Neural cell (in vitro differentiated cells): ENCODE results near the gene CTRL. TPM values are rescaled to one million over a fixed set of nuclear protein-coding genes. Genes with fewer than 3 reads are reported as not detected.

Source experiments
- H2AFZ ChIP-seq: fragments of 200-600, 300-800 bp; sonication (generic), shearing (Covaris generic); 2 replicates; pipeline ENCODE4 v1.6.0; 2014; ENCODE audit warnings: low read depth, mild to moderate bottlenecking, antibody characterized with exemption, low read length, moderate library complexity
- H3F3A ChIP-seq: fragments of 200-600 bp; shearing (Covaris generic); 2 replicates; pipeline ENCODE4 v1.6.1; 2016; ENCODE audit warnings: mild to moderate bottlenecking, moderate library complexity, mixed read lengths, antibody characterized with exemption, low read length; ENCODE audit not compliant: insufficient read depth, poor library complexity, severe bottlenecking
- H3K27ac ChIP-seq: fragments of 200-600, 300-800 bp; sonication (generic), shearing (Covaris generic); 2 replicates; pipeline ENCODE4 v1.5.1; 2014; ENCODE audit warnings: mild to moderate bottlenecking, low read length, moderate library complexity
- H3K27me3 ChIP-seq: fragments of 300-800, 200-600 bp; sonication (generic), shearing (Covaris generic); 2 replicates; pipeline ENCODE4 v1.6.0; 2014; ENCODE audit warnings: mild to moderate bottlenecking, low read depth, low read length, moderate library complexity; ENCODE audit not compliant: insufficient read depth
- H3K36me3 ChIP-seq: fragments of 300-800, 200-600 bp; sonication (generic), shearing (Covaris generic); 2 replicates; pipeline ENCODE4 v1.5.1; 2014; ENCODE audit warnings: mild to moderate bottlenecking, antibody characterized with exemption, low read length, moderate library complexity; ENCODE audit not compliant: insufficient read depth
- H3K4me2 ChIP-seq: fragments of 300-800, 200-600 bp; sonication (generic), shearing (Covaris generic); 2 replicates; pipeline ENCODE4 v1.6.0; 2014; ENCODE audit warnings: mild to moderate bottlenecking, low read length
- H3K4me3 ChIP-seq: fragments of 300-800, 200-600 bp; sonication (generic), shearing (Covaris generic); 2 replicates; pipeline ENCODE4 v1.5.1; 2014; ENCODE audit warnings: mild to moderate bottlenecking, low read length, moderate library complexity
- H3K79me2 ChIP-seq: fragments of 200-600 bp; shearing (Covaris generic); replicated peaks from 2 replicates; pipeline ENCODE4 v1.6.0; 2014; ENCODE audit warnings: mild to moderate bottlenecking, low read length, moderate library complexity; ENCODE audit not compliant: insufficient read depth
- H3K9ac ChIP-seq: fragments of 300-800, 200-600 bp; sonication (generic), shearing (Covaris generic); 2 replicates; pipeline ENCODE4 v1.6.1; 2016; ENCODE audit warnings: mild to moderate bottlenecking, low read length, mixed read lengths
- H3K9me2 ChIP-seq: fragments of 200-600 bp; shearing (Covaris generic); 2 replicates; pipeline ENCODE4 v1.6.1; 2016; ENCODE audit warnings: mild to moderate bottlenecking, low read length, mixed read lengths; ENCODE audit not compliant: insufficient read depth
- H3K9me3 ChIP-seq: fragments of 200-600, 300-800 bp; sonication (generic), shearing (Covaris generic); 2 replicates; pipeline ENCODE4 v1.6.1; 2016; ENCODE audit warnings: mild to moderate bottlenecking, mixed run types, low read length, moderate library complexity, mixed read lengths
- H4K20me1 ChIP-seq: fragments of 200-600 bp; shearing (Covaris generic); 2 replicates; pipeline ENCODE4 v1.6.1; 2016; ENCODE audit warnings: mild to moderate bottlenecking, mixed run types; ENCODE audit not compliant: insufficient read depth
- EP300 ChIP-seq: fragments of 450-650 bp; conservative IDR thresholded peaks from 2 replicates; pipeline ENCODE4 v1.6.1; 2014; ENCODE audit warnings: antibody characterized with exemption, mild to moderate bottlenecking, moderate library complexity; ENCODE audit not compliant: poor library complexity, severe bottlenecking
- EZH2 ChIP-seq: fragments of 200-600, 300-800 bp; shearing (Covaris generic), sonication (generic); IDR thresholded peaks from 2 replicates; pipeline ENCODE4 v1.6.1; 2014; ENCODE audit warnings: antibody characterized with exemption, low read length, borderline replicate concordance, mild to moderate bottlenecking; ENCODE audit not compliant: insufficient read depth, poor library complexity, severe bottlenecking
- MXI1 ChIP-seq: fragments of 450-650 bp; conservative IDR thresholded peaks from 2 replicates; pipeline ENCODE4 v1.6.1; 2014; ENCODE audit warnings: antibody characterized with exemption, mild to moderate bottlenecking; ENCODE audit not compliant: poor library complexity, severe bottlenecking
- POLR2AphosphoS5 ChIP-seq: IDR thresholded peaks from 2 replicates; pipeline ENCODE4 v1.6.1; 2012
- RAD21 ChIP-seq: fragments of 450-650 bp; conservative IDR thresholded peaks from 2 replicates; pipeline ENCODE4 v1.6.1; 2014; ENCODE audit warnings: antibody characterized with exemption, mild to moderate bottlenecking, moderate library complexity
- SMC3 ChIP-seq: fragments of 450-650 bp; conservative IDR thresholded peaks from 2 replicates; pipeline ENCODE4 v1.6.1; 2014; ENCODE audit warnings: antibody characterized with exemption, mild to moderate bottlenecking, moderate library complexity; ENCODE audit not compliant: poor library complexity
- TAF1 ChIP-seq: IDR thresholded peaks from 2 replicates; pipeline ENCODE4 v1.6.1; 2012; ENCODE audit warnings: low read depth
- polyA minus RNA-seq: library from RNA; depleted of rRNA, polyadenylated mRNA; stranded (reverse); fragments of >200 nt; gene quantifications from 2 replicates; pipeline ENCODE4 v1.2.3, GENCODE V29; 2014
- polyA plus RNA-seq: library from polyadenylated mRNA; depleted of rRNA; stranded (reverse); fragments of >200 nt; gene quantifications from 2 replicates; pipeline ENCODE4 v1.2.3, GENCODE V29; 2014
- TF ChIP-seq, protein P1 (sequence below): fragments of 450-650 bp; IDR thresholded peaks from 2 replicates; pipeline ENCODE4 v1.5.1; 2014; ENCODE audit warnings: antibody characterized with exemption, mild to moderate bottlenecking, moderate library complexity; ENCODE audit not compliant: poor library complexity, severe bottlenecking
- TF ChIP-seq, protein P2 (sequence below): IDR thresholded peaks from 2 replicates; pipeline ENCODE4 v1.6.1; 2012; ENCODE audit warnings: borderline replicate concordance

The CTRL gene
- polyA plus RNA-seq (3.2 and 3.8 TPM in 2 replicates), polyA minus RNA-seq (0.97 and 1.5 TPM in 2 replicates)

DNA sequence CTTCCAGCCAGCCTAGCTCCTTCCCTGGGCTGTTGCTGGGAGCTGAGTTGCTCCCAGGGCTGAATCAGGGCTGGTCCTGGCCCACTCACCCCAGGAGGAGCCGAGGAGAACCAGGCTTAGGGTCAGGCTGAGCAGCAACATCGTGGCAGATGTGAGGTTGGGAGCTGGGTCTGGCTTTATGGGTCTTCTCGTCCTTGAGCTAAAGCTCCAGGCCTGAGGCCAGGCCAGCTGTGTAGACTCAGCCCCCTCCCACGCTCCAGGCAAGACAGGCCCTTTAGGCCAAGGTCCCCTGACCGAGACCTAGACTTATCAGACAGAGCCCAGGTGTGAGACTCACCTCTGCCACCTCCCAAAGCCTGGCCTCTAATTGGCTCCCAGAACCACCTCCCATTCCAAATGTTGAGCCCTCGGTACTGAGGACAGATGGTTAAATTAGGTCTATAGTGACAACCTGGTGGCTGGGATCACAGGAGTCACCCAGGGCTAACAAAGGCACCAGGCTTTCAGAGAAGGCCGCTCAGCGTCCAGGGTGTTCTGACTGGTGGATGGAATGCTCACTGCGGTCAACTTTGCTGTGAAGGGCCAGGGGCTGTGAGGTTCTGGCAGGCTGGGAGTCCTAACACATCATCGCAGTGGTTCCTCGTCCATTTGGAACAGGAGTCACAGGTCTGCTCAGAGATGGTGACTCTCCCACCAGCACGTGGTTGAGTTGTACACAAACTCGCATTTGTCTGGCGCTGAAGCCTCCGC is at the start of gene CTRL:
Gene CTRL, minus strand, starts transcription at position 151 of the 750 bp plus-strand sequence. Its CDS starts 10 bp downstream, at position 141.
- TF ChIP-seq TAF1 = no peak
- TF ChIP-seq EP300 = no peak
- TF ChIP-seq, protein P1, sequence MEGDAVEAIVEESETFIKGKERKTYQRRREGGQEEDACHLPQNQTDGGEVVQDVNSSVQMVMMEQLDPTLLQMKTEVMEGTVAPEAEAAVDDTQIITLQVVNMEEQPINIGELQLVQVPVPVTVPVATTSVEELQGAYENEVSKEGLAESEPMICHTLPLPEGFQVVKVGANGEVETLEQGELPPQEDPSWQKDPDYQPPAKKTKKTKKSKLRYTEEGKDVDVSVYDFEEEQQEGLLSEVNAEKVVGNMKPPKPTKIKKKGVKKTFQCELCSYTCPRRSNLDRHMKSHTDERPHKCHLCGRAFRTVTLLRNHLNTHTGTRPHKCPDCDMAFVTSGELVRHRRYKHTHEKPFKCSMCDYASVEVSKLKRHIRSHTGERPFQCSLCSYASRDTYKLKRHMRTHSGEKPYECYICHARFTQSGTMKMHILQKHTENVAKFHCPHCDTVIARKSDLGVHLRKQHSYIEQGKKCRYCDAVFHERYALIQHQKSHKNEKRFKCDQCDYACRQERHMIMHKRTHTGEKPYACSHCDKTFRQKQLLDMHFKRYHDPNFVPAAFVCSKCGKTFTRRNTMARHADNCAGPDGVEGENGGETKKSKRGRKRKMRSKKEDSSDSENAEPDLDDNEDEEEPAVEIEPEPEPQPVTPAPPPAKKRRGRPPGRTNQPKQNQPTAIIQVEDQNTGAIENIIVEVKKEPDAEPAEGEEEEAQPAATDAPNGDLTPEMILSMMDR = no peak
- TF ChIP-seq RAD21 = no peak
- no peak for TF ChIP-seq SMC3
- TF ChIP-seq MXI1 = no peak
- TF ChIP-seq, protein P2, sequence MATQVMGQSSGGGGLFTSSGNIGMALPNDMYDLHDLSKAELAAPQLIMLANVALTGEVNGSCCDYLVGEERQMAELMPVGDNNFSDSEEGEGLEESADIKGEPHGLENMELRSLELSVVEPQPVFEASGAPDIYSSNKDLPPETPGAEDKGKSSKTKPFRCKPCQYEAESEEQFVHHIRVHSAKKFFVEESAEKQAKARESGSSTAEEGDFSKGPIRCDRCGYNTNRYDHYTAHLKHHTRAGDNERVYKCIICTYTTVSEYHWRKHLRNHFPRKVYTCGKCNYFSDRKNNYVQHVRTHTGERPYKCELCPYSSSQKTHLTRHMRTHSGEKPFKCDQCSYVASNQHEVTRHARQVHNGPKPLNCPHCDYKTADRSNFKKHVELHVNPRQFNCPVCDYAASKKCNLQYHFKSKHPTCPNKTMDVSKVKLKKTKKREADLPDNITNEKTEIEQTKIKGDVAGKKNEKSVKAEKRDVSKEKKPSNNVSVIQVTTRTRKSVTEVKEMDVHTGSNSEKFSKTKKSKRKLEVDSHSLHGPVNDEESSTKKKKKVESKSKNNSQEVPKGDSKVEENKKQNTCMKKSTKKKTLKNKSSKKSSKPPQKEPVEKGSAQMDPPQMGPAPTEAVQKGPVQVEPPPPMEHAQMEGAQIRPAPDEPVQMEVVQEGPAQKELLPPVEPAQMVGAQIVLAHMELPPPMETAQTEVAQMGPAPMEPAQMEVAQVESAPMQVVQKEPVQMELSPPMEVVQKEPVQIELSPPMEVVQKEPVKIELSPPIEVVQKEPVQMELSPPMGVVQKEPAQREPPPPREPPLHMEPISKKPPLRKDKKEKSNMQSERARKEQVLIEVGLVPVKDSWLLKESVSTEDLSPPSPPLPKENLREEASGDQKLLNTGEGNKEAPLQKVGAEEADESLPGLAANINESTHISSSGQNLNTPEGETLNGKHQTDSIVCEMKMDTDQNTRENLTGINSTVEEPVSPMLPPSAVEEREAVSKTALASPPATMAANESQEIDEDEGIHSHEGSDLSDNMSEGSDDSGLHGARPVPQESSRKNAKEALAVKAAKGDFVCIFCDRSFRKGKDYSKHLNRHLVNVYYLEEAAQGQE = no peak
- TF ChIP-seq EZH2 = no peak
- TF ChIP-seq POLR2AphosphoS5 = no peak
- H4K20me1 ChIP-seq = no peaks in the 10 kb centered on the region
- no peaks in the 10 kb centered on the region for H3K9me3 ChIP-seq
- no peaks in the 10 kb centered on the region for H3F3A ChIP-seq
- no peak within 1 kb of the TSS for H2AFZ ChIP-seq
- no peak within 1 kb of the TSS for H3K4me2 ChIP-seq
- H3K9me2 ChIP-seq = no peaks in the 10 kb centered on the region
- no peak within 1 kb of the TSS for H3K9ac ChIP-seq
- no peak within 1 kb of the TSS for H3K27ac ChIP-seq
- H3K36me3 ChIP-seq = no peaks in the 10 kb centered on the region
- no peak within 1 kb of the TSS for H3K4me3 ChIP-seq
- no peaks in the 10 kb centered on the region for H3K27me3 ChIP-seq
- no peaks in the 10 kb centered on the region for H3K79me2 ChIP-seq

DNA sequence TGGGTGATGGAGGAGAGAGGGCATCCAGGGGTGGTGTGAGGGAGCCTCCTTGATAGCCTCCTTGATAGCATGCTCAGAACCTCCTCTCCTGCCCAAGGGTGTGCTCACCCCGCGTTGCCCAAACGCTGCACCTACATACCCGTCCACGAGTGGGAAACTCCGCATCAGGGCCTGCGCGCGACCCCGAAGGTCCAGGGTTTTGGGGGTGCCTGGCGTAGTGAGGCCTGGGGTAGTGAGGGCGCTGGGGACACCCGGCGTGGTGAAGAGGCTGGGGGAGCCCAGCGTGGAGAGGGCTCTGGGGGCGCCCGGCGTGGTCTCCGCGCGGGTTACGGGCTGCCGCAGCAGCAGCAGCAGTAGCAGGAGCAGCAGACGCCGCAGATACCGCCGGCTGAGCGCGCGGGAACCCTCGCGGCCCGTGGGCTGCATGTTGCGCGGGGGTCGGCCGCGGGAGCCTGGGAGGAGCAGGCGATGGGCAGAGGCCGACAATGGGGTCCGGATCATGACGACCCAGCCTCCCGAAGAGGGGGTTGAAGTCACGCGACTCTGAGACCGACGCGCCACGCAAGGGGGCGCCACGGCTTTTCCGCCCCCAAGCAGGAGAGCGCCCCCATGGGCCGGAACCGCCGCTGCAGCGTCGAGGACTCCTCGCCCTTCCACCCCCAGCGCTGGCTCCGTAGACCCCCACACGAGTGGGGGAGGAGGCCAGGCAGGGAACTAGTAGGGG is 48.5 kb upstream of the CTRL start, which contains the start of gene DPEP3:
Gene DPEP3, minus strand, starts transcription at position 545 of the 724 bp plus-strand sequence. Its CDS starts 119 bp downstream, at position 426.
- H3K4me3 ChIP-seq = no peak within 1 kb of the TSS
- no peak within 1 kb of the TSS for H3K27ac ChIP-seq
- no peak within 1 kb of the TSS for H3K9ac ChIP-seq

More for the DNA sequence above, 48.5 kb upstream of the CTRL start, which contains the start of gene DPEP3:
- no peaks in the 10 kb centered on the region for H3K36me3 ChIP-seq
- TF ChIP-seq TAF1 (no peak), RAD21 (no peak), EP300 (no peak), EZH2 (no peak), POLR2AphosphoS5 (no peak), SMC3 (no peak), MXI1 (no peak)
- TF ChIP-seq, protein P1 = no peak
- TF ChIP-seq, protein P2 = no peak
- H3K9me2 ChIP-seq = no peaks in the 10 kb centered on the region
- H2AFZ ChIP-seq = no peak within 1 kb of the TSS
- H3K27me3 ChIP-seq = no peaks in the 10 kb centered on the region
- H3K9me3 ChIP-seq = no peaks in the 10 kb centered on the region
- no peaks in the 10 kb centered on the region for H4K20me1 ChIP-seq
- no peaks in the 10 kb centered on the region for H3K79me2 ChIP-seq
- no peaks in the 10 kb centered on the region for H3F3A ChIP-seq
- no peak within 1 kb of the TSS for H3K4me2 ChIP-seq
